Liver (tissue), 3 donors: Measurements from ENCODE around the gene UBL4B.

ENCODE experiments used
- EGR1 ChIP-seq, 2 donors: IDR thresholded peaks; 2 replicates each; pipeline ENCODE4 v1.6.1; 2016 to 2018; ENCODE audit warnings: antibody characterized with exemption in 2 of 2, low read depth in 2 of 2
- FOXA1 ChIP-seq: IDR thresholded peaks from 2 replicates; pipeline ENCODE4 v1.6.1; 2016; ENCODE audit warnings: antibody characterized with exemption
- GABPA ChIP-seq, 2 donors: IDR thresholded peaks in 1 of 2; conservative IDR thresholded peaks in 1 of 2; 2 replicates each; pipeline ENCODE4 v1.6.1; 2016; ENCODE audit warnings: antibody characterized with exemption in 2 of 2, mild to moderate bottlenecking in 1 of 2, moderate library complexity in 1 of 2
- HNF4A ChIP-seq, 2 donors: conservative IDR thresholded peaks; 2 replicates each; pipeline ENCODE4 v1.6.1; 2016; ENCODE audit warnings: antibody characterized with exemption in 2 of 2, mild to moderate bottlenecking in 2 of 2
- HNF4G ChIP-seq: IDR thresholded peaks from 2 replicates; pipeline ENCODE4 v1.6.1; 2016; ENCODE audit warnings: antibody characterized with exemption
- JUND ChIP-seq, 2 donors: IDR thresholded peaks; 2 replicates each; pipeline ENCODE4 v1.6.1; 2016; ENCODE audit warnings: antibody characterized with exemption in 2 of 2
- RAD21 ChIP-seq, 2 donors: IDR thresholded peaks; 2 replicates each; pipeline ENCODE4 v1.6.1; 2016; ENCODE audit warnings: antibody characterized with exemption in 2 of 2, mild to moderate bottlenecking in 2 of 2
- SP1 ChIP-seq: IDR thresholded peaks from 2 replicates; pipeline ENCODE4 v1.6.1; 2018; ENCODE audit warnings: antibody characterized with exemption, mild to moderate bottlenecking
- TAF1 ChIP-seq: conservative IDR thresholded peaks from 2 replicates; pipeline ENCODE4 v1.6.1; 2016; ENCODE audit warnings: antibody characterized with exemption, mild to moderate bottlenecking
- YY1 ChIP-seq: IDR thresholded peaks from 2 replicates; pipeline ENCODE4 v1.6.1; 2016; ENCODE audit warnings: antibody characterized with exemption, mild to moderate bottlenecking
- TF ChIP-seq, protein P1 (sequence below): fragments of 150-350 bp; IDR thresholded peaks from 2 replicates; pipeline ENCODE4 v1.5.1; 2017; ENCODE audit warnings: improper control_type of control experiment, low read depth, low read length; ENCODE audit not compliant: missing input control
- TF ChIP-seq, protein P2 (sequence below): IDR thresholded peaks from 2 replicates; pipeline ENCODE4 v1.6.1; 2016; ENCODE audit warnings: antibody characterized with exemption
- TF ChIP-seq, protein P3 (sequence below): IDR thresholded peaks from 2 replicates; pipeline ENCODE4 v1.6.1; 2016; ENCODE audit warnings: antibody characterized with exemption
- TF ChIP-seq, protein P4 (sequence below): IDR thresholded peaks from 2 replicates; pipeline ENCODE4 v1.6.1; 2016; ENCODE audit warnings: antibody characterized with exemption
- donor health status: healthy.
- donor health status: healthy.

DNA sequence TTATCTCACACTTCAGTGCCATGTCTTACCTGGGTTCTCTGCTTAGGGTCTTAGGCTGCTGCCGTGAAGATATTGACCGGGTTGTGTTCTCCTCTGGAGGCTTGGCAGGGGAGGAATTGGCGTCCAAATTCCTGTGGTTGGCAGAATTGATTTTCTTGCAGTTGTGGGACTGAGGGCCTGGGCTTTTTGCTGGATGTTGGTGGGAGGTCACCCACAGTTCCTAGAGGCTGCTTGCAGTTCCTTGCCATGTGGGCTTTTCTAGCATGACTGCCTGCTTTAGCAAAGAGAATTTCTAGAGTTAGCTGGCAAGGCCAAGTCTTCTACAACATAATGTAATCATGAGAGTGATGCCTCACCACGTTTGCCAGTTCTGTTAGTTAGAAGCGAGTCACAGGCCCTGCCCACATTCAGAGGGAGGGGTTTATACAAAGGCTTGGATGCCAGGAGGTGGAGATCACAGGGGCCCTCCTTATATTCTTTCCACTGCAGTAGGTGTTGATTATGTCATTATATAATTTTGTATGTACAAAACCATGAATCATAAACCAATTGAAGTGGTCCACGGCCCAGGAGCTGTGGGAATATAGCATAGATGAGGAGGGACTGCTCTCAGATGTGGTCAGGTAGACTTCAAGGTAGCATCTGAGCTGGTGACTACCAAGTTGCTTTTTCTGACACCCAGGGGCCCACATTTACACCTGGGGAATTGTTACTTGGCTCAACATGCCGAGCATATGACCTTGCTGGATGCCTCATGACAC, 6.6 kb downstream of the UBL4B start:
- TF ChIP-seq, protein P1, sequence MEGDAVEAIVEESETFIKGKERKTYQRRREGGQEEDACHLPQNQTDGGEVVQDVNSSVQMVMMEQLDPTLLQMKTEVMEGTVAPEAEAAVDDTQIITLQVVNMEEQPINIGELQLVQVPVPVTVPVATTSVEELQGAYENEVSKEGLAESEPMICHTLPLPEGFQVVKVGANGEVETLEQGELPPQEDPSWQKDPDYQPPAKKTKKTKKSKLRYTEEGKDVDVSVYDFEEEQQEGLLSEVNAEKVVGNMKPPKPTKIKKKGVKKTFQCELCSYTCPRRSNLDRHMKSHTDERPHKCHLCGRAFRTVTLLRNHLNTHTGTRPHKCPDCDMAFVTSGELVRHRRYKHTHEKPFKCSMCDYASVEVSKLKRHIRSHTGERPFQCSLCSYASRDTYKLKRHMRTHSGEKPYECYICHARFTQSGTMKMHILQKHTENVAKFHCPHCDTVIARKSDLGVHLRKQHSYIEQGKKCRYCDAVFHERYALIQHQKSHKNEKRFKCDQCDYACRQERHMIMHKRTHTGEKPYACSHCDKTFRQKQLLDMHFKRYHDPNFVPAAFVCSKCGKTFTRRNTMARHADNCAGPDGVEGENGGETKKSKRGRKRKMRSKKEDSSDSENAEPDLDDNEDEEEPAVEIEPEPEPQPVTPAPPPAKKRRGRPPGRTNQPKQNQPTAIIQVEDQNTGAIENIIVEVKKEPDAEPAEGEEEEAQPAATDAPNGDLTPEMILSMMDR = no peak
- TF ChIP-seq SP1 (no peak), GABPA (IDR thresholded peaks at IDR 0.05 in 1 of 2, conservative IDR thresholded peaks at IDR 0.05 in 1 of 2) (no peak), TAF1 (no peak), RAD21 (IDR thresholded peaks at IDR 0.05) (no peak), HNF4G (no peak), EGR1 (IDR thresholded peaks at IDR 0.05; ENCODE audit: low read depth in 2 of 2) (no peak), JUND (IDR thresholded peaks at IDR 0.05) (no peak), YY1 (no peak), HNF4A (conservative IDR thresholded peaks at IDR 0.05) (no peak), FOXA1 (no peak)
- TF ChIP-seq, protein P2, sequence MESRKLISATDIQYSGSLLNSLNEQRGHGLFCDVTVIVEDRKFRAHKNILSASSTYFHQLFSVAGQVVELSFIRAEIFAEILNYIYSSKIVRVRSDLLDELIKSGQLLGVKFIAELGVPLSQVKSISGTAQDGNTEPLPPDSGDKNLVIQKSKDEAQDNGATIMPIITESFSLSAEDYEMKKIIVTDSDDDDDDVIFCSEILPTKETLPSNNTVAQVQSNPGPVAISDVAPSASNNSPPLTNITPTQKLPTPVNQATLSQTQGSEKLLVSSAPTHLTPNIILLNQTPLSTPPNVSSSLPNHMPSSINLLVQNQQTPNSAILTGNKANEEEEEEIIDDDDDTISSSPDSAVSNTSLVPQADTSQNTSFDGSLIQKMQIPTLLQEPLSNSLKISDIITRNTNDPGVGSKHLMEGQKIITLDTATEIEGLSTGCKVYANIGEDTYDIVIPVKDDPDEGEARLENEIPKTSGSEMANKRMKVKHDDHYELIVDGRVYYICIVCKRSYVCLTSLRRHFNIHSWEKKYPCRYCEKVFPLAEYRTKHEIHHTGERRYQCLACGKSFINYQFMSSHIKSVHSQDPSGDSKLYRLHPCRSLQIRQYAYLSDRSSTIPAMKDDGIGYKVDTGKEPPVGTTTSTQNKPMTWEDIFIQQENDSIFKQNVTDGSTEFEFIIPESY = no peak
- TF ChIP-seq, protein P3, sequence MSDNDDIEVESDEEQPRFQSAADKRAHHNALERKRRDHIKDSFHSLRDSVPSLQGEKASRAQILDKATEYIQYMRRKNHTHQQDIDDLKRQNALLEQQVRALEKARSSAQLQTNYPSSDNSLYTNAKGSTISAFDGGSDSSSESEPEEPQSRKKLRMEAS = no peak
- TF ChIP-seq, protein P4, sequence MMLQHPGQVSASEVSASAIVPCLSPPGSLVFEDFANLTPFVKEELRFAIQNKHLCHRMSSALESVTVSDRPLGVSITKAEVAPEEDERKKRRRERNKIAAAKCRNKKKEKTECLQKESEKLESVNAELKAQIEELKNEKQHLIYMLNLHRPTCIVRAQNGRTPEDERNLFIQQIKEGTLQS = no peak
